Measurements from ENCODE around the gene MPPED2. TPM values are rescaled to one million over a fixed set of nuclear protein-coding genes. Genes with fewer than 3 reads are reported as not detected.

Gene MPPED2
- total and polyA plus RNA-seq, 10 of the 15 experiments (the other 5 are each of a cell fraction or from before 2014, with no cell fraction given), result not detected

GRCh38 chr11:30497600-30497999 is 88.6 kb downstream of the MPPED2 start:
- H2AFZ ChIP-seq (ENCODE audit: control insufficient read depth, low read depth, low read length), result no peak overlapping the region
- H3K27ac ChIP-seq (ENCODE audit: control insufficient read depth, insufficient read depth), result no peak overlapping the region
- no peak overlapping the region for H3K4me2 ChIP-seq (ENCODE audit: control insufficient read depth, insufficient read depth)
- FAIRE-seq (no peak), DNase-seq (ENCODE audit: low read depth, low spot score) (no peak), ATAC-seq (no peak)
- ChIA-PET POLR2A (no interaction called here), RAD21 (ENCODE audit: unreplicated experiment) (no interaction called here), CTCF (no interaction called here), SMC1A (ENCODE audit: uncharacterized antibody, unreplicated experiment) (no interaction called here)
- no peaks in the 10 kb centered on the region for H3K4me1 ChIP-seq (ENCODE audit: control insufficient read depth, insufficient read depth, low read length)
- in situ Hi-C loops (cut with MboI), result no loop called here
- no peaks in the 10 kb centered on the region; a peak in 1 of 4 replicates for H3K27me3 ChIP-seq (replicated peaks in 1 of 2; ENCODE audit: control insufficient read depth in 2 of 2, insufficient read depth in 2 of 2, low read length in 1 of 2)
- H3K79me2 ChIP-seq (ENCODE audit: control insufficient read depth, insufficient read depth, low read length), result no peaks in the 10 kb centered on the region
- 30% methylated on average over 5 of the region's 5 CpGs for WGBS (ENCODE audit: insufficient coverage, insufficient replicate concordance, low lambda C conversion rate, missing lambda C conversion rate)
- no peaks in the 10 kb centered on the region for H3K36me3 ChIP-seq (ENCODE audit: control insufficient read depth in 2 of 2, insufficient read depth in 2 of 2, low read length in 1 of 2)
- no peaks in the 10 kb centered on the region for H3K9me3 ChIP-seq (replicated peaks; ENCODE audit: control insufficient read depth, insufficient read depth, low read length)
- H4K20me1 ChIP-seq (ENCODE audit: control insufficient read depth, insufficient read depth), result no peaks in the 10 kb centered on the region
- no peak overlapping the region for H3K4me3 ChIP-seq
- no peak overlapping the region for H3K9ac ChIP-seq (ENCODE audit: control insufficient read depth, insufficient read depth, low read length)
- no TSS peak for BruUV-seq (replicated peaks)
- intact Hi-C loops (cut with micrococcal nuclease; ENCODE audit: unreplicated experiment), result no loop called here
- TF ChIP-seq NKRF (conservative IDR thresholded peaks at IDR 0.05) (no peak), USF1 (IDR thresholded peaks at IDR 0.05; ENCODE audit: borderline replicate concordance, extremely low read length, insufficient read depth, low read depth, low read length) (no peak), SMARCA5 (IDR thresholded peaks at IDR 0.05) (no peak), CTCF (IDR thresholded peaks at IDR 0.05 in 2 of 3, conservative IDR thresholded peaks at IDR 0.05 in 1 of 3; ENCODE audit: control insufficient read depth in 2 of 3, extremely low read depth in 1 of 3, insufficient read depth in 1 of 3, low read depth in 3 of 3, low read length in 3 of 3) (no peak), NFXL1 (IDR thresholded peaks at IDR 0.05; ENCODE audit: borderline replicate concordance) (no peak), SUZ12 (IDR thresholded peaks at IDR 0.05; ENCODE audit: unreplicated experiment) (no peak), SMAD1 (IDR thresholded peaks at IDR 0.05; ENCODE audit: low read depth, partially characterized antibody) (no peak), ELK1 (IDR thresholded peaks at IDR 0.05; ENCODE audit: low read depth, low read length) (no peak), ATF2 (IDR thresholded peaks at IDR 0.05; ENCODE audit: low read length) (no peak), USF2 (IDR thresholded peaks at IDR 0.05; ENCODE audit: borderline replicate concordance, low read depth, low read length) (no peak)

All from GM12878 (cell line).